Measurements from ENCODE around the gene NEURL1.
A peak's percentile ranks its signal among the peaks of the same experiment; 100 is the strongest.
"Not testable (repeated sequence)": the region's sequence is repeated elsewhere in the genome, so short reads cannot be mapped to it uniquely, and the experiment has no call there.

The NEURL1 gene

GRCh38 chr10:103480521-103480920 lies 13.0 kb upstream of the NEURL1 start:
- Histone ChIP-seq H3K9ac (no peak overlapping the region), H3K27ac (no peak overlapping the region), H3K4me1 (peaks cover under 1% of the 10 kb centered on the region), H3K9me3 (ENCODE audit: control insufficient read depth, low read length) (no peaks in the 10 kb centered on the region), H3K4me2 (ENCODE audit: low read length) (no peak overlapping the region), H2AFZ (no peak overlapping the region), H3K4me3 (ENCODE audit: low read depth, low read length) (no peak overlapping the region), H3K36me3 (ENCODE audit: control insufficient read depth, insufficient read depth, low read length) (no peaks in the 10 kb centered on the region), H3K79me2 (no peaks in the 10 kb centered on the region), H3K27me3 (ENCODE audit: control insufficient read depth, insufficient read depth, low read length) (no peaks in the 10 kb centered on the region)
- TF ChIP-seq, protein P1, sequence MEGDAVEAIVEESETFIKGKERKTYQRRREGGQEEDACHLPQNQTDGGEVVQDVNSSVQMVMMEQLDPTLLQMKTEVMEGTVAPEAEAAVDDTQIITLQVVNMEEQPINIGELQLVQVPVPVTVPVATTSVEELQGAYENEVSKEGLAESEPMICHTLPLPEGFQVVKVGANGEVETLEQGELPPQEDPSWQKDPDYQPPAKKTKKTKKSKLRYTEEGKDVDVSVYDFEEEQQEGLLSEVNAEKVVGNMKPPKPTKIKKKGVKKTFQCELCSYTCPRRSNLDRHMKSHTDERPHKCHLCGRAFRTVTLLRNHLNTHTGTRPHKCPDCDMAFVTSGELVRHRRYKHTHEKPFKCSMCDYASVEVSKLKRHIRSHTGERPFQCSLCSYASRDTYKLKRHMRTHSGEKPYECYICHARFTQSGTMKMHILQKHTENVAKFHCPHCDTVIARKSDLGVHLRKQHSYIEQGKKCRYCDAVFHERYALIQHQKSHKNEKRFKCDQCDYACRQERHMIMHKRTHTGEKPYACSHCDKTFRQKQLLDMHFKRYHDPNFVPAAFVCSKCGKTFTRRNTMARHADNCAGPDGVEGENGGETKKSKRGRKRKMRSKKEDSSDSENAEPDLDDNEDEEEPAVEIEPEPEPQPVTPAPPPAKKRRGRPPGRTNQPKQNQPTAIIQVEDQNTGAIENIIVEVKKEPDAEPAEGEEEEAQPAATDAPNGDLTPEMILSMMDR (IDR thresholded peaks at IDR 0.05), result no peak

DNA sequence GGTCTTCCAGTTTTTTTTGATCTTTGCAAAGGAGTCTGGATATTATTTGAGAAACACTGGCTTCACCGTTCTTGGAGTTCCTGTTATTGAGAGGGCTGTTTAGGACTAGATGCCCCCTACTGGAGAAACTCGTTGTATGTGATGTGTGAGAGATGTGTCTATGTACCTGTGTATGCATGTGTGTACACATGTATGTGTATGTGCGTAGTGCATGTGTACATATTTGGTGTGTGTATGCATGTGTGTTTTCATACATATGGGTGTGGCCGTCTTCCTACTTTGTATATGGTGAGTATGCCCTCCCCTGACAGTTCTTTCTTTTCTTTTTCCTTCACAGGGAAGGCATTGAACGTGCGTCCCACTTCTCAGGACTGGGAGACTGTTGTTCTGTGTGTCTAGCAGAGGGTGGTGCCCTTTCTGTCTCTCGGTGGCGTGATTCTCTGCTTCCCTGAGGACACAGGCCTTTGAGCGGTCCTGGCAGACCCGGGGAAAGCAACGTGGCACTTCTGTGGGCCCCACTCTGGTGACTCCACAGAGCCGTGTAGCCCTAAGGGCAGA lies 11.5 kb upstream of the NEURL1 start:
- Histone ChIP-seq H2AFZ (no peak overlapping the region), H3K27me3 (ENCODE audit: control insufficient read depth, insufficient read depth, low read length) (no peaks in the 10 kb centered on the region), H3K36me3 (ENCODE audit: control insufficient read depth, insufficient read depth, low read length) (no peaks in the 10 kb centered on the region), H3K9me3 (ENCODE audit: control insufficient read depth, low read length) (no peaks in the 10 kb centered on the region), H3K4me1 (peaks cover 6% of the 10 kb centered on the region), H3K79me2 (no peaks in the 10 kb centered on the region), H3K4me3 (ENCODE audit: low read depth, low read length) (no peak overlapping the region), H3K9ac (no peak overlapping the region), H3K4me2 (ENCODE audit: low read length) (no peak overlapping the region), H3K27ac (no peak overlapping the region)
- TF ChIP-seq, protein P1 (IDR thresholded peaks at IDR 0.05), result peak; percentile 57

- not testable (repeated sequence) for H3K9me3 ChIP-seq (ENCODE audit: control insufficient read depth, low read length); H3K27ac ChIP-seq; H3K4me3 ChIP-seq (ENCODE audit: low read depth, low read length); H3K9ac ChIP-seq; H3K79me2 ChIP-seq; H2AFZ ChIP-seq; H3K36me3 ChIP-seq (ENCODE audit: control insufficient read depth, insufficient read depth, low read length); H3K4me2 ChIP-seq (ENCODE audit: low read length); H3K27me3 ChIP-seq (ENCODE audit: control insufficient read depth, insufficient read depth, low read length)
- peaks cover 19% of the 10 kb centered on the region for H3K4me1 ChIP-seq
Measured at GRCh38 chr10:103486635-103487409, 6.7 kb upstream of the NEURL1 start.

- Histone ChIP-seq H3K4me2 (ENCODE audit: low read length) (no peak overlapping the region), H3K4me1 (peaks cover 22% of the 10 kb centered on the region), H3K4me3 (ENCODE audit: low read depth, low read length) (no peak overlapping the region), H3K27ac (no peak overlapping the region), H2AFZ (no peak overlapping the region), H3K9me3 (ENCODE audit: control insufficient read depth, low read length) (no peaks in the 10 kb centered on the region), H3K36me3 (ENCODE audit: control insufficient read depth, insufficient read depth, low read length) (no peaks in the 10 kb centered on the region), H3K9ac (no peak overlapping the region), H3K79me2 (no peaks in the 10 kb centered on the region), H3K27me3 (ENCODE audit: control insufficient read depth, insufficient read depth, low read length) (no peaks in the 10 kb centered on the region)
- TF ChIP-seq, protein P1 (IDR thresholded peaks at IDR 0.05), result no peak
Measured at GRCh38 chr10:103487410-103487708, 6.1 kb upstream of the NEURL1 start.

DNA sequence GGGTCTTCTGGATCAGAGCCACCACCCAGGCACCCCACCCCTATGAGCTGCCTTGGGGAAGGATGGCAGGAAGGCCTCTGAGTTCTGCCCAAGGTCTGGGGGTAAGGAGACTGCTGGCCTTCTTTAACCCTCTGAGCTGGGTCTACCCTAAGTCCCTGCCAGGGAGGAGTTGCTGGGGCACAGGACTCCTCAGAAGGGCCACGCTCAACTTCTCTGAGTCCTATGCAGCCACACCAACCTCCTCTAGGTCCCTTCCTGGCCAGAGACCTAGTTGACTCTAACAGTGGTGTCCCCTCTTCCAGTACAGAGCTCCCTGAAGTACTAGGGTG lies 2.6 kb upstream of the NEURL1 start:
- Histone ChIP-seq H3K4me2 (ENCODE audit: low read length) (peak overlapping the region; percentile 55), H3K9ac (no peak overlapping the region), H3K79me2 (no peaks in the 10 kb centered on the region), H2AFZ (peak overlapping the region; percentile 67), H3K27ac (peak overlapping the region; percentile 95), H3K9me3 (ENCODE audit: control insufficient read depth, low read length) (no peaks in the 10 kb centered on the region), H3K27me3 (ENCODE audit: control insufficient read depth, insufficient read depth, low read length) (no peaks in the 10 kb centered on the region), H3K36me3 (ENCODE audit: control insufficient read depth, insufficient read depth, low read length) (no peaks in the 10 kb centered on the region), H3K4me3 (ENCODE audit: low read depth, low read length) (no peak overlapping the region), H3K4me1 (peaks cover 22% of the 10 kb centered on the region)
- TF ChIP-seq, protein P1 (IDR thresholded peaks at IDR 0.05), result no peak

All from parathyroid adenoma (tissue), 2 donors.